HCT116 (cell line): ENCODE results near the gene OBP2B. TPM values are rescaled to one million over a fixed set of nuclear protein-coding genes. Genes with fewer than 3 reads are reported as not detected.
"Not testable (repeated sequence)": the region's sequence is repeated elsewhere in the genome, so short reads cannot be mapped to it uniquely, and the experiment has no call there.

Experiments
- ATAC-seq: fragments of 200-7000 bp; cut with Tn5 transposase; 2 replicates; pipeline ENCODE4 v1.9.1; 2020; ENCODE audit warnings: mild to moderate bottlenecking, moderate library complexity
- BruUV-seq: library from RNA; stranded (reverse); fragments of 400-500 nt; replicated peaks from 2 replicates; lab custom pipeline; 2021; lab: Mats Ljungman, UMichigan
- CTCF ChIA-PET: fragments of 300-600 bp; sonication (Branson Sonifier 250); formaldehyde crosslinking; loops from one replicate; lab custom pipeline; 2021; ENCODE audit warnings: antibody characterized with exemption; lab: Charles Lee
- POLR2A ChIA-PET: fragments of 300-600, 350-600 bp; sonication (Branson Sonifier 250); formaldehyde crosslinking; loops from one replicate; lab custom pipeline; 2021; ENCODE audit warnings: antibody characterized with exemption; lab: Charles Lee
- RAD21 ChIA-PET, 2 experiments: fragments of 300-600 bp; sonication (Branson Sonifier 250); formaldehyde crosslinking; loops; one replicate each; lab custom pipeline; 2023; ENCODE audit warnings: low total read pairs in 2 of 2; ENCODE audit not compliant: uncharacterized antibody in 2 of 2, unreplicated experiment in 2 of 2, low non-redundant PET in 1 of 2; lab: Charles Lee
- DNase-seq: peaks from one replicate; pipeline ENCODE4 v3.0.0-alpha.2; 2010; ENCODE audit warnings: low read depth, low spot score
- H2AFZ ChIP-seq: fragments of 200-600 bp; shearing (Covaris generic), sonication (generic); 2 replicates; pipeline ENCODE4 v1.6.1; 2017; ENCODE audit warnings: low read depth, mixed run types, mixed read lengths, antibody characterized with exemption, low read length; ENCODE audit not compliant: poor library complexity, severe bottlenecking
- H3K27ac ChIP-seq: 2 replicates; pipeline ENCODE4 v1.5.1; 2012; ENCODE audit warnings: low read depth, low read length
- H3K27me3 ChIP-seq: fragments of 200-600 bp; sonication (generic); 2 replicates; pipeline ENCODE4 v1.6.1; 2016; ENCODE audit warnings: mixed run types, low read length, mixed read lengths; ENCODE audit not compliant: insufficient read depth
- H3K36me3 ChIP-seq, 2 experiments: fragments of 200-500 bp in 1 of 2; fragments of 200-600 bp in 1 of 2; sonication (Bioruptor generic) in 1 of 2; sonication (generic) in 1 of 2; 2 replicates each; pipeline versions ENCODE4 v1.5.1 to v1.6.1; 2014 to 2016; ENCODE audit warnings: low read length in 2 of 2, inconsistent platforms in 1 of 2, mixed read lengths in 1 of 2, mixed run types in 1 of 2; ENCODE audit not compliant: insufficient read depth in 2 of 2, control insufficient read depth in 1 of 2
- H3K4me1 ChIP-seq, 2 experiments: fragments of 200-600 bp in 1 of 2; sonication (generic) in 1 of 2; 2 replicates each; pipeline versions ENCODE4 v1.5.1 to v1.6.1; 2012 to 2017; ENCODE audit warnings: low read length in 2 of 2, inconsistent platforms in 1 of 2, mild to moderate bottlenecking in 1 of 2, mixed read lengths in 1 of 2, mixed run types in 1 of 2, moderate library complexity in 1 of 2; ENCODE audit not compliant: insufficient read depth in 2 of 2, control insufficient read depth in 1 of 2
- H3K4me2 ChIP-seq: fragments of 200-600 bp; sonication (generic); 2 replicates; pipeline ENCODE4 v1.6.1; 2017; ENCODE audit warnings: mixed run types, low read length, mixed read lengths
- H3K4me3 ChIP-seq, 2 experiments: fragments of 200-600 bp in 1 of 2; sonication (generic) in 1 of 2; replicated peaks in 1 of 2; 2 replicates each; pipeline ENCODE4 v1.5.1; 2011 to 2016; ENCODE audit warnings: low read length in 2 of 2, control low read depth in 1 of 2, low read depth in 1 of 2, mild to moderate bottlenecking in 1 of 2, mixed read lengths in 1 of 2, mixed run types in 1 of 2
- H3K79me2 ChIP-seq: fragments of 200-600 bp; sonication (generic); 2 replicates; pipeline ENCODE4 v1.6.1; 2017; ENCODE audit warnings: mild to moderate bottlenecking, mixed run types, low read length, moderate library complexity, mixed read lengths; ENCODE audit not compliant: insufficient read depth
- H3K9ac ChIP-seq: fragments of 200-600 bp; sonication (generic); 2 replicates; pipeline ENCODE4 v1.6.1; 2016; ENCODE audit warnings: low read length, mixed read lengths
- H3K9me2 ChIP-seq: fragments of 200-600 bp; sonication (generic), shearing (Covaris generic); 2 replicates; pipeline ENCODE4 v1.6.1; 2017; ENCODE audit warnings: mixed run types, mild to moderate bottlenecking, moderate library complexity; ENCODE audit not compliant: insufficient read depth
- H3K9me3 ChIP-seq, 2 experiments: fragments of 200-500 bp in 1 of 2; fragments of 200-600 bp in 1 of 2; sonication (Bioruptor generic) in 1 of 2; sonication (generic) in 1 of 2; 2 replicates each; pipeline ENCODE4 v1.6.1; 2014 to 2017; ENCODE audit warnings: low read length in 2 of 2, mixed read lengths in 2 of 2, inconsistent platforms in 1 of 2, low read depth in 1 of 2, mild to moderate bottlenecking in 1 of 2, mixed run types in 1 of 2, moderate library complexity in 1 of 2; ENCODE audit not compliant: control insufficient read depth in 1 of 2, insufficient read depth in 1 of 2
- H4K20me1 ChIP-seq: fragments of 200-600 bp; sonication (generic), shearing (Covaris generic); 2 replicates; pipeline ENCODE4 v1.6.1; 2017; ENCODE audit warnings: mixed run types, mild to moderate bottlenecking, moderate library complexity; ENCODE audit not compliant: insufficient read depth
- CTCF ChIP-seq, 3 experiments: fragments of 200-600 bp in 1 of 3; sonication (generic) in 1 of 3; IDR thresholded peaks in 2 of 3; conservative IDR thresholded peaks in 1 of 3; 2 replicates each; pipeline ENCODE4 v1.5.1; 2012 to 2017; ENCODE audit warnings: low read depth in 2 of 3, low read length in 2 of 3, antibody characterized with exemption in 1 of 3, borderline replicate concordance in 1 of 3, control low read depth in 1 of 3, mild to moderate bottlenecking in 1 of 3, mixed read lengths in 1 of 3, mixed run types in 1 of 3, moderate library complexity in 1 of 3; ENCODE audit not compliant: insufficient read depth in 1 of 3
- FOSL1 ChIP-seq: IDR thresholded peaks from 2 replicates; pipeline ENCODE4 v1.6.1; 2012; ENCODE audit warnings: low read depth
- SRF ChIP-seq: IDR thresholded peaks from 2 replicates; pipeline ENCODE4 v1.6.1; 2012; ENCODE audit warnings: low read depth
- intact Hi-C: fragments of 100-400 bp; cut with micrococcal nuclease; formaldehyde crosslinking; loops from 2 replicates; pipeline ENCODE4 v1.10.0; 2022
- total RNA-seq: library from RNA; stranded (reverse); gene quantifications from one replicate; pipeline ENCODE4 v1.2.1, GENCODE V29; 2021; ENCODE audit not compliant: unreplicated experiment

OBP2B gene
- total RNA-seq, 1 experiment from 2014 or later = not detected

- Histone ChIP-seq H3K4me3 (no peak overlapping the region), H4K20me1 (no peaks in the 10 kb centered on the region), H3K9me3 (no peaks in the 10 kb centered on the region), H3K36me3 (no peaks in the 10 kb centered on the region), H3K4me2 (no peak overlapping the region), H3K27me3 (no peaks in the 10 kb centered on the region), H2AFZ (no peak overlapping the region), H3K27ac (no peak overlapping the region), H3K4me1 (peaks cover 8 to 10% of the 10 kb centered on the region in 2 experiments; a peak in 3 of 4 replicates), H3K9me2 (no peaks in the 10 kb centered on the region), H3K9ac (no peak overlapping the region), H3K79me2 (no peaks in the 10 kb centered on the region)
- intact Hi-C loops = no loop called here
- no peak for DNase-seq
- POLR2A ChIA-PET = no interaction called here
- RAD21 ChIA-PET = no interaction called here
- ATAC-seq = no peak
- TF ChIP-seq FOSL1 (no peak), SRF (no peak), CTCF (IDR thresholded peaks at IDR 0.05 in 2 of 3, conservative IDR thresholded peaks at IDR 0.05 in 1 of 3; ENCODE audit: borderline replicate concordance in 1 of 3, insufficient read depth in 1 of 3, low read depth in 2 of 3, low read length in 2 of 3) (no peak)
- BruUV-seq = no TSS peak
- CTCF ChIA-PET = no interaction called here
These were observed 24.8 kb upstream of the OBP2B start for GRCh38 chr9:133233681-133234432.

GRCh38 chr9:133231934-133232568 lies 23.0 kb upstream of the OBP2B start:
- POLR2A ChIA-PET, H3K27me3 ChIP-seq, BruUV-seq, RAD21 ChIA-PET, H2AFZ ChIP-seq, H4K20me1 ChIP-seq, H3K9me3 ChIP-seq, ATAC-seq, intact Hi-C loops, H3K4me3 ChIP-seq, H3K27ac ChIP-seq, CTCF ChIA-PET, H3K79me2 ChIP-seq, H3K9ac ChIP-seq, H3K9me2 ChIP-seq, H3K36me3 ChIP-seq, DNase-seq, H3K4me2 ChIP-seq, H3K4me1 ChIP-seq: not testable (repeated sequence)

DNA sequence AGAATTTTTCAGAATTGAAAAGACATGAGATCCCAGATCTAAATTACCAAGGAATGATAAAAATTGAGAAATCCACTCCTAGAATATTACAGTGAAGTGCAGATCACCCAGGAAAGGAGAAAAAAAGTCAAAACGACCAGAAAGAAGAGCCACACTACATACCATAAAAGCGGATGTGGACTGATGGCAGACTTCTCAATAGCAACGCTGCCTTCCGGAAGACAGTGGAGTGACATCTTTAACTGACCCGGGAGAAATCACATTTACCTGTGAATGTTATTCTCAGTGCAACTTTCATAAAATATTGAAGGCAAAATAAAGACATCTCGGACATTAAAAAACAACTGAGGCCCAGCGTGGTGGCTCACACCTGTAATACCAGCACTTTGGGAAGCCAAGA lies 21.5 kb upstream of the OBP2B start:
- H3K27me3 ChIP-seq, H3K9ac ChIP-seq, H3K4me2 ChIP-seq, DNase-seq, ATAC-seq, H3K36me3 ChIP-seq, H2AFZ ChIP-seq, H3K79me2 ChIP-seq, BruUV-seq, RAD21 ChIA-PET, H4K20me1 ChIP-seq, H3K9me2 ChIP-seq, H3K27ac ChIP-seq, intact Hi-C loops, H3K9me3 ChIP-seq, POLR2A ChIA-PET, H3K4me3 ChIP-seq, H3K4me1 ChIP-seq, CTCF ChIA-PET: not testable (repeated sequence)
